Measurements from ENCODE around the gene ZNF214.

ZNF214 gene

GRCh38 chr11:7028141-7028540, 8.0 kb upstream of the ZNF214 start:
- no peak for DNase-seq

GRCh38 chr11:7021318-7021717, 1.2 kb upstream of the ZNF214 start:
- Histone ChIP-seq H3K27ac (no peak overlapping the region), H3K36me3 (no peaks in the 10 kb centered on the region), H3K27me3 (ENCODE audit: insufficient read depth, low read depth, severe bottlenecking) (no peaks in the 10 kb centered on the region), H3K9me3 (ENCODE audit: severe bottlenecking) (no peaks in the 10 kb centered on the region), H3K4me3 (ENCODE audit: low read depth, low read length) (no peak overlapping the region)
- TF ChIP-seq, protein P1, sequence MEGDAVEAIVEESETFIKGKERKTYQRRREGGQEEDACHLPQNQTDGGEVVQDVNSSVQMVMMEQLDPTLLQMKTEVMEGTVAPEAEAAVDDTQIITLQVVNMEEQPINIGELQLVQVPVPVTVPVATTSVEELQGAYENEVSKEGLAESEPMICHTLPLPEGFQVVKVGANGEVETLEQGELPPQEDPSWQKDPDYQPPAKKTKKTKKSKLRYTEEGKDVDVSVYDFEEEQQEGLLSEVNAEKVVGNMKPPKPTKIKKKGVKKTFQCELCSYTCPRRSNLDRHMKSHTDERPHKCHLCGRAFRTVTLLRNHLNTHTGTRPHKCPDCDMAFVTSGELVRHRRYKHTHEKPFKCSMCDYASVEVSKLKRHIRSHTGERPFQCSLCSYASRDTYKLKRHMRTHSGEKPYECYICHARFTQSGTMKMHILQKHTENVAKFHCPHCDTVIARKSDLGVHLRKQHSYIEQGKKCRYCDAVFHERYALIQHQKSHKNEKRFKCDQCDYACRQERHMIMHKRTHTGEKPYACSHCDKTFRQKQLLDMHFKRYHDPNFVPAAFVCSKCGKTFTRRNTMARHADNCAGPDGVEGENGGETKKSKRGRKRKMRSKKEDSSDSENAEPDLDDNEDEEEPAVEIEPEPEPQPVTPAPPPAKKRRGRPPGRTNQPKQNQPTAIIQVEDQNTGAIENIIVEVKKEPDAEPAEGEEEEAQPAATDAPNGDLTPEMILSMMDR (IDR thresholded peaks at IDR 0.05; ENCODE audit: low read depth, low read length) = no peak
- DNase-seq = no peak

More at GRCh38 chr11:7028141-7028540, 8.0 kb upstream of the ZNF214 start:
- Histone ChIP-seq H3K27me3 (ENCODE audit: insufficient read depth, low read depth, severe bottlenecking) (no peaks in the 10 kb centered on the region), H3K36me3 (no peaks in the 10 kb centered on the region), H3K4me3 (ENCODE audit: low read depth, low read length) (no peak overlapping the region), H3K27ac (no peak overlapping the region), H3K9me3 (ENCODE audit: severe bottlenecking) (no peaks in the 10 kb centered on the region)
- TF ChIP-seq, protein P1 (IDR thresholded peaks at IDR 0.05; ENCODE audit: low read depth, low read length) = no peak

DNA sequence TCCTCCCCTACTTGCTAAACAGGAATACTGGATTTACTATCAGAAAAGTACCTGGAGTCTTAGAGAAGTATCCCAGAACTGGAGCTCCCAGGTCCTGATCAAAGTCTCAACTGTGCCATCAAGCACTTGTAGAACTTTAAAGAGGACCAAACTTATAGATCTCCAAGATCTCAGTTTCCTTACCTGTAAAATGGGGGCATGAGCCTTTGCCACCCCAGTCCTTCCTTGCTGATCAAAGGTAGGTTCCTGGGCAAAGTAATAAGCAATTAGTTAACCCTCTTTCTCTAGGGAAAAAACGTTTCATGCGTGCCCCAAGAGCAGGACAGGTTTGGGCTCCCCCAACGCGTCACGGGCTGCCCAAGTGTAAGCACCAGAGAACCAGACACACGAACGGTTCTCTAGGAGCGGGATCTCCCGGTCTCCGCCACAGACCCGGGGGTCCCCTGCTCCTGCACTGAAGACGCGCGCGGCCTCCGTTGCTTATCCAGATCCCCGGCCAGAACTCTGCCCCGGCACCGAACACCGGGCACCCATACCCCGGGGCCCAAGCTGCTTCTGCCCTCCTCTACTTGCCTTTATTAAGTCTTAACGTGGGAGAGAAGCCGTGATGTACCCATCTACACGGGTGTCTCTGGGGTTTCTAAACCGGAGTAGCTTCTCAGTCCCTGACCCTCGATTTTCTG, 505 bp downstream of the ZNF214 start:
- peak; percentile 20 for DNase-seq
- Histone ChIP-seq H3K9me3 (ENCODE audit: severe bottlenecking) (no peaks in the 10 kb centered on the region), H3K4me3 (ENCODE audit: low read depth, low read length) (peak overlapping the region; percentile 53), H3K27me3 (ENCODE audit: insufficient read depth, low read depth, severe bottlenecking) (no peaks in the 10 kb centered on the region), H3K36me3 (no peaks in the 10 kb centered on the region), H3K27ac (peak overlapping the region; percentile 59)
- TF ChIP-seq, protein P1 (IDR thresholded peaks at IDR 0.05; ENCODE audit: low read depth, low read length) = no peak

DNA sequence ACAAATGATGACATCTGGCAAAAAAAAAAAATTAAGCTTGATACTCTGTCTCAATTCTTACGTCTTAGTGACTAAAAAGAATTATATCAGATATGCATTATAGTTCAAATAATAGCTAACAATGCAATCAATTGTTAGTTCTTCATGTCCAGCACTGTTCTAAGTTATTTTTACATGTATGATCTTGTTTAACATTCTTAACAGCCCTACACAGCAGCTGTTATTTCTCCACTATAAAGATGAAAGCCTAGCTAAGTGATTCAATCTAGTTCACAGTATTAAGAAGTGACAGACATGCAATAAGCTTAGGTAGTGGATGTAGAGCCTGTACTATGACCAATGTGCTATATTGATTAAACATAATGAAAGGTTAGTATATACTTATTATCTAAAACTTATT, 4.1 kb downstream of the ZNF214 start:
- no peaks in the 10 kb centered on the region for H3K27me3 ChIP-seq (ENCODE audit: insufficient read depth, low read depth, severe bottlenecking)
- DNase-seq = no peak
- no peak overlapping the region for H3K27ac ChIP-seq
- H3K36me3 ChIP-seq = no peaks in the 10 kb centered on the region
- TF ChIP-seq, protein P1 (IDR thresholded peaks at IDR 0.05; ENCODE audit: low read depth, low read length) = no peak
- H3K4me3 ChIP-seq (ENCODE audit: low read depth, low read length) = no peak overlapping the region
- no peaks in the 10 kb centered on the region for H3K9me3 ChIP-seq (ENCODE audit: severe bottlenecking)

DNA sequence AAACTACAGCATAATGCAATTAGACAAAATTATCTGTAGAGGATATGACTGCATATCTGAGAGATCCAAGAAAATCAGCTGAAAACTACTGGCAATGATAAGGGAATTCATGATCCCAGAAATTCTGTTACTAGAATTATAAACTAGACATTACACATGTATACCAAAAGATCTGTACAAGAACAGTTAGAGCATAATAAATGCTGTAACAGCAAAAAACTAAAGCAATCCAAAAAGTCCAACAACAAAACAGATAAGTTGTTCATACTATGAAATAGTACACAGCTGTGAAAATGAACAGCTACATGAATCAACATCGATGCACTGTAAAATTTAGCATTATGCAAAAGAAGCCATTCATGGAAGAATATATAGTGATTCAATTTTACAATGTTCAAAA, 6.0 kb downstream of the ZNF214 start:
- TF ChIP-seq, protein P1 (IDR thresholded peaks at IDR 0.05; ENCODE audit: low read depth, low read length) = no peak
- no peaks in the 10 kb centered on the region for H3K27me3 ChIP-seq (ENCODE audit: insufficient read depth, low read depth, severe bottlenecking)
- H3K4me3 ChIP-seq (ENCODE audit: low read depth, low read length) = no peak overlapping the region
- H3K36me3 ChIP-seq = no peaks in the 10 kb centered on the region
- H3K9me3 ChIP-seq (ENCODE audit: severe bottlenecking) = no peaks in the 10 kb centered on the region
- H3K27ac ChIP-seq = no peak overlapping the region
- no peak for DNase-seq

- no peaks in the 10 kb centered on the region for H3K27me3 ChIP-seq (ENCODE audit: insufficient read depth, low read depth, severe bottlenecking)
- no peak overlapping the region for H3K4me3 ChIP-seq (ENCODE audit: low read depth, low read length)
- H3K36me3 ChIP-seq = no peaks in the 10 kb centered on the region
- no peak for DNase-seq
- TF ChIP-seq, protein P1 (IDR thresholded peaks at IDR 0.05; ENCODE audit: low read depth, low read length) = no peak
- H3K27ac ChIP-seq = no peak overlapping the region
- H3K9me3 ChIP-seq (ENCODE audit: severe bottlenecking) = no peaks in the 10 kb centered on the region
Measured at GRCh38 chr11:7004482-7004881, 15.7 kb downstream of the ZNF214 start.

Data from WERI-Rb-1 (cell line).